ENCODE results near the gene GTF2H4. TPM values are rescaled to one million over a fixed set of nuclear protein-coding genes. Genes with fewer than 3 reads are reported as not detected.
"Not testable (repeated sequence)": the region's sequence is repeated elsewhere in the genome, so short reads cannot be mapped to it uniquely, and the experiment has no call there.

The GTF2H4 gene
- total and polyA plus RNA-seq, 2 experiments from 2014 or later, result 20.7 to 25.8 TPM

DNA sequence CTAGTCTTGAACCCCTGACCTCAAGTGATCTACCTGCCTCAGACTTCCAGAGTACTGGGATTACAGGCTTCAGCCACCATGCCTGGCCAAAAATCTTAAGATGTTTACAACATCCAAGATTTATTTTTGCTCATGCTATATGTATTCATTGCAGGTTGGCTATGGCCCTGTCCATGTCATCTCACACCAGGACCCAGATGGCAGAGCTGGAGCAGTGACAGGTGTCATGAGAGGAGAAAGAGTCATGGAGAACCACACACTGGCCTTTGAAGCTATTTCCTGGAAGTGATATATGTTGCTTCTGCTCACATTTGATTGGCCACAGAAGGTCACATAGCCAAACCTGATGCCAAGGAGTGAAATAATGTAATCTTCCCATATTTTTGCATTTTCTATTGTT, 37.5 kb upstream of the GTF2H4 start:
- TF ChIP-seq, protein P1, sequence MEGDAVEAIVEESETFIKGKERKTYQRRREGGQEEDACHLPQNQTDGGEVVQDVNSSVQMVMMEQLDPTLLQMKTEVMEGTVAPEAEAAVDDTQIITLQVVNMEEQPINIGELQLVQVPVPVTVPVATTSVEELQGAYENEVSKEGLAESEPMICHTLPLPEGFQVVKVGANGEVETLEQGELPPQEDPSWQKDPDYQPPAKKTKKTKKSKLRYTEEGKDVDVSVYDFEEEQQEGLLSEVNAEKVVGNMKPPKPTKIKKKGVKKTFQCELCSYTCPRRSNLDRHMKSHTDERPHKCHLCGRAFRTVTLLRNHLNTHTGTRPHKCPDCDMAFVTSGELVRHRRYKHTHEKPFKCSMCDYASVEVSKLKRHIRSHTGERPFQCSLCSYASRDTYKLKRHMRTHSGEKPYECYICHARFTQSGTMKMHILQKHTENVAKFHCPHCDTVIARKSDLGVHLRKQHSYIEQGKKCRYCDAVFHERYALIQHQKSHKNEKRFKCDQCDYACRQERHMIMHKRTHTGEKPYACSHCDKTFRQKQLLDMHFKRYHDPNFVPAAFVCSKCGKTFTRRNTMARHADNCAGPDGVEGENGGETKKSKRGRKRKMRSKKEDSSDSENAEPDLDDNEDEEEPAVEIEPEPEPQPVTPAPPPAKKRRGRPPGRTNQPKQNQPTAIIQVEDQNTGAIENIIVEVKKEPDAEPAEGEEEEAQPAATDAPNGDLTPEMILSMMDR (IDR thresholded peaks at IDR 0.05; ENCODE audit: low read depth, low read length), result no peak
- Histone ChIP-seq H3K36me3 (no peaks in the 10 kb centered on the region), H3K9me3 (ENCODE audit: low read depth) (no peaks in the 10 kb centered on the region), H3K27me3 (no peaks in the 10 kb centered on the region), H3K27ac (no peak overlapping the region), H3K4me1 (ENCODE audit: low read depth) (no peaks in the 10 kb centered on the region), H3K4me3 (no peak overlapping the region)
- no peak for DNase-seq (ENCODE audit: low read depth in 1 of 2, low spot score in 1 of 2)

DNA sequence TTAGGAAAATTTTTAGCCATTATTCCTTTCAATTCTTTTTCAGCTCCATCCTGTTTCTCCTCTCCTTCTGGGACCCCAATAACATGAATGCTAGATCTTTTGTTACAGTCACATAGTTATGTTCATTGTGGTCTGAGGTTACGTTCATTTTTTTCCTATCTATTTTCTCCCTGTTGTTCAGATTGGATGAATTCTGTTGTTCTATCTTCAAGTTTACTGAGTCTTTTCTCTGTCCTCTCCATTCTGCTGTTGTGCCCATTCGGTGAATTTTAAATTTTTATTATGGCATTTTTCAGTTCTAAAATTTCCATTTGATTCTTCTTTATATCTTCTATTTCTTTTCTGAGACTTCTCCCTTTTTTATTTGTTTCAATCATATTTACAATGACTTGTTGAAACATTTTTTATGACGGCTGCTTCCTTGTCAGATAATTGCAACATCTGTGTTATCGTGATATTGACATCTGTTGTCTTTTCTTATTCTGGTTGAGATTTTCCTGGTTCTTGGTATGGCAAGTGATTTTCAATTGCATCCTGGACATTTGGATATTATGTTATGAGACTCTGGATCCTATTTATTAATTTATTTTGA, 36.3 kb upstream of the GTF2H4 start:
- TF ChIP-seq, protein P1 (IDR thresholded peaks at IDR 0.05; ENCODE audit: low read depth, low read length), result no peak
- no peaks in the 10 kb centered on the region for H3K9me3 ChIP-seq (ENCODE audit: low read depth)
- no peaks in the 10 kb centered on the region for H3K27me3 ChIP-seq
- H3K4me1 ChIP-seq (ENCODE audit: low read depth), result peaks cover 6% of the 10 kb centered on the region
- no peak for DNase-seq (ENCODE audit: low read depth in 1 of 2, low spot score in 1 of 2)
- H3K36me3 ChIP-seq, result no peaks in the 10 kb centered on the region
- no peak overlapping the region for H3K4me3 ChIP-seq
- H3K27ac ChIP-seq, result no peak overlapping the region

DNA sequence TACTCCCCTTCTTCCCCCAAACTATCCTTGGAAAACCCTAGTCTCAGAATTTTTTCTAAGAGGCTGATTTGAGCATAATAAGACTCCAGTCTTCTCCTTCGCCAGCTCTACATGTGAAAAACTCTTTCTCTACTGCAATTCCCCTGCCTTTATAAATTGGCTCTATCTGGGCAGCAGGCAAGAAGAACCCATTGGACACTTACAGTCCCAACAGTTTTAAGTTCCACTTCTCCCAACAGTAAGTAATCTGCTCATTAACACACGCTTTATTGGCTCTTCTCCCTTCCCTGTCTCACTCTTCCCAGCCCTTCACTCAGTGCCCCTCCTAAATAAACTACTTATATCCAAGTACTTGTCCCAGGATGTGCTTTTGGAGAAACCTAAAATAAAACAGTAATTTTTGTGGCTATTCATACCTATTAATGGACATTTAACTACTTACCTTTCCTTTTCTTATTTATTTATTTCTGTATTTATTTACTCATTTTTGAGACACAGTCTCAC, 34.8 kb upstream of the GTF2H4 start:
- H3K27me3 ChIP-seq, result no peaks in the 10 kb centered on the region
- no peak overlapping the region for H3K4me3 ChIP-seq
- TF ChIP-seq, protein P1 (IDR thresholded peaks at IDR 0.05; ENCODE audit: low read depth, low read length), result no peak
- DNase-seq (ENCODE audit: low read depth in 1 of 2, low spot score in 1 of 2), result no peak
- H3K4me1 ChIP-seq (ENCODE audit: low read depth), result peaks cover 9% of the 10 kb centered on the region
- no peak overlapping the region for H3K27ac ChIP-seq
- no peaks in the 10 kb centered on the region for H3K36me3 ChIP-seq
- no peaks in the 10 kb centered on the region for H3K9me3 ChIP-seq (ENCODE audit: low read depth)

DNA sequence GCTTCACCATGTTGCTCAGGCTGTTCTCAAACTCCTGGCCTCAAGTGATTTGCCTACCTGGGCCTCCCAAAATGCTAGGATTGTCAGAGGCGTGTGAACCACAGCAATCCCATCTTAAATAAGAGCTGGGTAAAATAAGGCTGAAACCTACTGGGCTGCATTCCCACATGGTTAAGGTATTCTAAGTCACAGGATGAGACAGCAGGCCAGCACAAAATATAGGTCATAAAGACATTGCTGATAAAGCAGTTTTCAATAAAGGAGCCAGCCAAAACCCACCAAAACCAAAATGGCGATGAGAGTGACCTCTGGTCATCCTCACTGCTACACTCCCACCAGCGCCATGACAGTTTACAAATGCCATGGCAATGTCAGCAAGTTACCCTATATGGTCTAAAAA, 34.2 kb upstream of the GTF2H4 start:
- not testable (repeated sequence) for H3K4me3 ChIP-seq; H3K36me3 ChIP-seq; H3K4me1 ChIP-seq (ENCODE audit: low read depth); H3K27me3 ChIP-seq; H3K27ac ChIP-seq; DNase-seq (ENCODE audit: low read depth in 1 of 2, low spot score in 1 of 2); H3K9me3 ChIP-seq (ENCODE audit: low read depth)

DNA sequence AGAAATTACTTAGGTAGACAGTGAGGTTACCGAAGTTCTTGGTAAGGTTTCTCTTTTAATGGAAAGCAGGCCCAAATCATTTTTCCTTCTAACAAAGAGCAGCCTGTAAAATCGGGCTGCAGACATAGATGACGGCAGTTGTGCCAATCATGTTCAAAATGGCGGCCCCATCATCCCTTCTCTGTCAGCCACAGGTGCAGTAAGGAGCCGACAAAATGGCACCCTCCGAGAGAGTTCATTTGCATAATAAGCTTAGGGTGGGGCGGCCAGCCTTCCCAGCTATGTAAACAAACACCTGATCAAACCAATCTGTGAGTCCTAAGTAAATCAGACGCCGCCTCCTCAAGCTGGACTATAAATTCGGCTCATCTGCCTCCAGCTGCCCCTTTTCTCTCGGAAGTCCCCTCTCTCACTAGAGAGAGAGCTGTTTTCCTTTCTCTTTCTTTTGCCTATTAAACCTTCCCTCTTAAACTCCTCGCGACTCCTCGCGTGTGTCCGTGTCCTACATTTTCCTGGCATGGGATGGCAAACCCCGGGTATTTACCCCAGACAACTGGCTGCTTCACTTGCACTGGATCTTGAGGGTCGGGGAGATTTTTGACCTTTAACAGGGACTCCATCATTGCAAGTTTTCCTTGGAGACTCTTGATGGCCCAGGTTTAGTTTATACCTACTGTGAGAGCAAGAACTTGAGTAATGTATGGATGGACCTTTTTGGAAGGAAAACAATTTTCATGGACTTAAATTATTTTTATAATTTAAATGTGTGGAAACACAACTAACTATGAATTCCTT, 32.6 kb upstream of the GTF2H4 start:
- no peaks in the 10 kb centered on the region for H3K27me3 ChIP-seq
- H3K36me3 ChIP-seq, result no peaks in the 10 kb centered on the region
- no peaks in the 10 kb centered on the region for H3K9me3 ChIP-seq (ENCODE audit: low read depth)
- TF ChIP-seq, protein P1 (IDR thresholded peaks at IDR 0.05; ENCODE audit: low read depth, low read length), result no peak
- no peak for DNase-seq (ENCODE audit: low read depth in 1 of 2, low spot score in 1 of 2)
- no peak overlapping the region for H3K4me3 ChIP-seq
- H3K27ac ChIP-seq, result no peak overlapping the region
- H3K4me1 ChIP-seq (ENCODE audit: low read depth), result peaks cover 13% of the 10 kb centered on the region

All from cardiac muscle cell (in vitro differentiated cells and primary cell).